ENCODE data around the gene ATRN.
"Not testable (repeated sequence)": the region's sequence is repeated elsewhere in the genome, so short reads cannot be mapped to it uniquely, and the experiment has no call there.

- TF ChIP-seq EZH2 (IDR thresholded peaks at IDR 0.05; ENCODE audit: low read length, unreplicated experiment); CTCF (conservative IDR thresholded peaks at IDR 0.05; ENCODE audit: low read depth, low read length): not testable (repeated sequence)
Observed at GRCh38 chr20:3615171-3615840, 144.5 kb downstream of the ATRN start.

All from PC-3 (cell line).